Measurements from ENCODE around the gene NR1D1. TPM values are rescaled to one million over a fixed set of nuclear protein-coding genes. Genes with fewer than 3 reads are reported as not detected.
A peak's percentile ranks its signal among the peaks of the same experiment; 100 is the strongest.

The NR1D1 gene
- total RNA-seq, 1 donor: 1.7 TPM

- H3K4me3 ChIP-seq (ENCODE audit: low read depth, low read length): no peak overlapping the region
- peak; percentile 74 for TF ChIP-seq CTCF (IDR thresholded peaks at IDR 0.05; ENCODE audit: insufficient read depth, low read depth, low read length)
- DNase-seq (ENCODE audit: low read depth): peak; percentile 53
Measured at GRCh38 chr17:40086150-40087044, 14.0 kb downstream of the NR1D1 start.

- no peak overlapping the region for H3K4me3 ChIP-seq (ENCODE audit: low read depth, low read length)
- no peak for TF ChIP-seq CTCF (IDR thresholded peaks at IDR 0.05; ENCODE audit: insufficient read depth, low read depth, low read length)
- no peak for DNase-seq (ENCODE audit: low read depth)
Measured at GRCh38 chr17:40084477-40084876, 15.9 kb downstream of the NR1D1 start.

GRCh38 chr17:40079545-40079944, 20.8 kb downstream of the NR1D1 start:
- TF ChIP-seq CTCF (IDR thresholded peaks at IDR 0.05; ENCODE audit: insufficient read depth, low read depth, low read length): no peak
- H3K4me3 ChIP-seq (ENCODE audit: low read depth, low read length): no peak overlapping the region
- no peak for DNase-seq (ENCODE audit: low read depth)

GRCh38 chr17:40076591-40076990, 23.8 kb downstream of the NR1D1 start:
- no peak for DNase-seq (ENCODE audit: low read depth)
- no peak for TF ChIP-seq CTCF (IDR thresholded peaks at IDR 0.05; ENCODE audit: insufficient read depth, low read depth, low read length)
- no peak overlapping the region for H3K4me3 ChIP-seq (ENCODE audit: low read depth, low read length)

DNA sequence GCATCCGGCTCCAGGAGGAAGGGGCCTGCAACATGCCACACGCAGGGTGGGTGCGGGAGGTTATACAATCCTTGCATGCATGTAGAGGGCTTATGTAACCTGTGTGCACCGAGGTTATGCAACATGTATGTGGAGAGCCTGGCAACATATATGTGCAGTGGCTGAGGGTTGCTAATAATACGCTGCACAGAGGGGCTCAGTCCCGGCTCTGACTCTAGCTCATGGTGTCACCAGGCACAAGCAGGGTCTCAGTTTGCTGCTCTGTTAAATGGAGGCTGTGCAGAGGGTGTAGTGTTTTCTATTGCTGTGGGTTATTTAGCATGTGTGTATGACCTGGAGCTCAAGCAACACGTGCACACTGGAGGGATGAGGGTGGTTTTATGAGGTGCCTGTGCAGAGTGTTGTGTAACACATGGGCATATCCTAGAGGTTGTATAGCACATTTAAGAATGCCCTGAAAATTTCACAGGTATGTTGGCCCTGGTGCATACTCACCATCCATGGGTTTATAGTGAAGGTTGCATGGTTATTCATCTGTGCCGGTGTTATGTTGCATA, 24.4 kb downstream of the NR1D1 start:
- no peak for TF ChIP-seq CTCF (IDR thresholded peaks at IDR 0.05; ENCODE audit: insufficient read depth, low read depth, low read length)

GRCh38 chr17:40075201-40075941, 25.0 kb downstream of the NR1D1 start:
- H3K4me3 ChIP-seq (ENCODE audit: low read depth, low read length): no peak overlapping the region
- DNase-seq (ENCODE audit: low read depth): peak; percentile 73
- peak; percentile 91 for TF ChIP-seq CTCF (IDR thresholded peaks at IDR 0.05; ENCODE audit: insufficient read depth, low read depth, low read length)

More for the DNA sequence above, 24.4 kb downstream of the NR1D1 start:
- DNase-seq (ENCODE audit: low read depth): no peak
- H3K4me3 ChIP-seq (ENCODE audit: low read depth, low read length): no peak overlapping the region
